ENCODE results near the gene STARD13. TPM values are rescaled to one million over a fixed set of nuclear protein-coding genes. Genes with fewer than 3 reads are reported as not detected.

STARD13 gene
- total RNA-seq, 2 experiments from 2014 or later, result 0.57 TPM; not detected in 1

DNA sequence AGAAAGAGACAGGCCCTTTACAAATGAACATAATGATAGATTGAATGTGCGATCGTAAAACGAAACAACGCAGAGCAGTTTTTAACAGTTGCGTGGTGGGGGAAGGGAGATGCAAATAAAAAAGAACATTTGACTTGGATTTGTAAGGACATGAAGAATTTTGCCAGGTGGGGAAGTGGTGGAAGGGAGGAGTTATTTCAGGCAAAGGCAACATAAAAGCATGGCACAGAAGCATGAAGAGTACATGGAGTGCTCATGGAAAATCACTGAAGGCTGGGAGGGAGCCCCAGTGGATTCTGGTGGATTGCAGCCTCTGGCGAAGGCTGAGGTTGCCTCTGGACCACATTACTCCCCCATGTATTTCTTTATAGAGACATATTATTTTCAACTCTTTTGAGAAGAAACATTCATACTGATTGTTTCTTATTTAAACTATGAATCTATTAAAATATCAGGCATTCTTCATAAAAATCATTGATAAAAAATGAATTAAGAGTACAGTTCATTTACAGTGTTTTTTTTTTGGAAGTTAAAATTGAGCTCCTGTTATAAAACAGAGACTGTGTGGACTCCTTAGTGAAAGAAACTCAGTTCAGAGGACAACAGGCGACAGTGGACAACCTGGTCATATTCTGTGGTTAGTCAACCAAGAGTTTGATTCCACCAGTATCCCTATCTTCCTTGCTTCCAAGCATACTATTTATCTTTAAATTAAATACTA, 57.5 kb downstream of the STARD13 start:
- Histone ChIP-seq H4K20me1 (ENCODE audit: insufficient read depth, low read length) (no peaks in the 10 kb centered on the region), H3K79me2 (ENCODE audit: insufficient read depth, low read depth, low read length) (no peaks in the 10 kb centered on the region), H2AFZ (ENCODE audit: low read length) (no peak overlapping the region), H3K4me1 (ENCODE audit: insufficient read depth, low read length, poor library complexity, severe bottlenecking) (no peaks in the 10 kb centered on the region), H3K36me3 (ENCODE audit: insufficient read depth, low read length) (no peaks in the 10 kb centered on the region), H3K9me2 (ENCODE audit: insufficient read depth, low read length) (no peaks in the 10 kb centered on the region), H3K9me3 (ENCODE audit: low read length) (no peaks in the 10 kb centered on the region), H3K4me3 (ENCODE audit: low read depth, low read length, poor library complexity, severe bottlenecking) (no peak overlapping the region), H3K27ac (ENCODE audit: low read depth, low read length, poor library complexity, severe bottlenecking) (no peak overlapping the region), H3K4me2 (ENCODE audit: low read length) (no peak overlapping the region)
- BruUV-seq (replicated peaks), result no TSS peak
- TF ChIP-seq EZH2phosphoT487 (IDR thresholded peaks at IDR 0.05; ENCODE audit: borderline replicate concordance, low read depth, low read length), result no peak
- TF ChIP-seq, protein P1, sequence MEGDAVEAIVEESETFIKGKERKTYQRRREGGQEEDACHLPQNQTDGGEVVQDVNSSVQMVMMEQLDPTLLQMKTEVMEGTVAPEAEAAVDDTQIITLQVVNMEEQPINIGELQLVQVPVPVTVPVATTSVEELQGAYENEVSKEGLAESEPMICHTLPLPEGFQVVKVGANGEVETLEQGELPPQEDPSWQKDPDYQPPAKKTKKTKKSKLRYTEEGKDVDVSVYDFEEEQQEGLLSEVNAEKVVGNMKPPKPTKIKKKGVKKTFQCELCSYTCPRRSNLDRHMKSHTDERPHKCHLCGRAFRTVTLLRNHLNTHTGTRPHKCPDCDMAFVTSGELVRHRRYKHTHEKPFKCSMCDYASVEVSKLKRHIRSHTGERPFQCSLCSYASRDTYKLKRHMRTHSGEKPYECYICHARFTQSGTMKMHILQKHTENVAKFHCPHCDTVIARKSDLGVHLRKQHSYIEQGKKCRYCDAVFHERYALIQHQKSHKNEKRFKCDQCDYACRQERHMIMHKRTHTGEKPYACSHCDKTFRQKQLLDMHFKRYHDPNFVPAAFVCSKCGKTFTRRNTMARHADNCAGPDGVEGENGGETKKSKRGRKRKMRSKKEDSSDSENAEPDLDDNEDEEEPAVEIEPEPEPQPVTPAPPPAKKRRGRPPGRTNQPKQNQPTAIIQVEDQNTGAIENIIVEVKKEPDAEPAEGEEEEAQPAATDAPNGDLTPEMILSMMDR (conservative IDR thresholded peaks at IDR 0.05; ENCODE audit: low read length), result no peak
- ChIA-PET CTCF (ENCODE audit: unreplicated experiment) (no interaction called here), POLR2A (interaction anchor here (0.6 to 1.1 kb wide), 4 partner anchors 13 to 562 kb away, joined by 3 to 4 read pairs (median 3); no protein-coding TSS in a partner anchor)
- intact Hi-C loops (cut with micrococcal nuclease; ENCODE audit: unreplicated experiment), result loop anchor here (1.0 kb wide), 2 partner anchors 314 to 496 kb away; no protein-coding TSS in a partner anchor
- no peak for DNase-seq (ENCODE audit: low spot score)

DNA sequence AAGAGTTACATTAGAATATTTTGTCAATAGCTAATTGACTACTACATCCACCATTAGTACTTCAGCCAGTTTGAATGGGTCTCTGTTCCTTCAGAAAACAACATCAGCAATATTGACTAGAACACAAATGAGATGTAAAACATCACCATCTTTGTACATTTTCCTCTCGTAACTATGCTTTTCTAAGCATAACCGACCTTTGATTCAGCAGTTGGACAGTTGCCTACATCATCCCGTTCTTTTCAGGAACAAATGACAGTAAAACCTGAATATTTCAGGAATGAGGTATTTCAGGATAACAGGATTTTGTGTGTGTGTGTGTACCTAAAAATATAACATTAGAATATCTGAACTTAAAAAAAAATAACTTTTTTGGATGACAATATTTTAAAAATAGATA, 60.9 kb downstream of the STARD13 start:
- no peaks in the 10 kb centered on the region for H3K4me1 ChIP-seq (ENCODE audit: insufficient read depth, low read length, poor library complexity, severe bottlenecking)
- ChIA-PET POLR2A (no interaction called here), CTCF (ENCODE audit: unreplicated experiment) (no interaction called here)
- no peaks in the 10 kb centered on the region for H3K36me3 ChIP-seq (ENCODE audit: insufficient read depth, low read length)
- DNase-seq (ENCODE audit: low spot score), result no peak
- no peak overlapping the region for H3K4me3 ChIP-seq (ENCODE audit: low read depth, low read length, poor library complexity, severe bottlenecking)
- no TSS peak for BruUV-seq (replicated peaks)
- no peaks in the 10 kb centered on the region for H3K9me3 ChIP-seq (ENCODE audit: low read length)
- TF ChIP-seq, protein P1 (conservative IDR thresholded peaks at IDR 0.05; ENCODE audit: low read length), result no peak
- TF ChIP-seq EZH2phosphoT487 (IDR thresholded peaks at IDR 0.05; ENCODE audit: borderline replicate concordance, low read depth, low read length), result no peak
- intact Hi-C loops (cut with micrococcal nuclease; ENCODE audit: unreplicated experiment), result no loop called here
- H3K27ac ChIP-seq (ENCODE audit: low read depth, low read length, poor library complexity, severe bottlenecking), result no peak overlapping the region
- H2AFZ ChIP-seq (ENCODE audit: low read length), result no peak overlapping the region
- no peaks in the 10 kb centered on the region for H3K79me2 ChIP-seq (ENCODE audit: insufficient read depth, low read depth, low read length)
- H3K4me2 ChIP-seq (ENCODE audit: low read length), result no peak overlapping the region
- H3K9me2 ChIP-seq (ENCODE audit: insufficient read depth, low read length), result no peaks in the 10 kb centered on the region
- H4K20me1 ChIP-seq (ENCODE audit: insufficient read depth, low read length), result no peaks in the 10 kb centered on the region

DNA sequence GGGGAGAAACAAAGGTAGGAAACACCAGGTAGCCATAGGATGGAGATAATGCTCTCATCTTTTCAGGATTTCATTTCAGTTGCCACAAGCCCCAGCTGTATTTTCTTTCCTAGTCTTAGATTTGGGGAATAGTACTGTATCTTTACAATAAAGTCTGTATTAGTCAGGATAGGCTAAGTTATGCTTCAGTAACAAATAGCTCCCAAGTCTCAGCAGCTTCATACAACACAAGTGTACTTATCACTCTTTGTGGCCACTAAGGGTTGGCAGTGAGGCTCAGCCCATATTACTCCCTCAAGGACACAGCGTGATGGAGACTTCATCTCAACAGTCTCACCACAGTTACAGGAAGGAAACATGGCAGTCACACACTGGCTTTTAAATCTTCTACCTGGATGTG, 61.4 kb downstream of the STARD13 start:
- Histone ChIP-seq H3K9me2 (ENCODE audit: insufficient read depth, low read length) (no peaks in the 10 kb centered on the region), H3K4me3 (ENCODE audit: low read depth, low read length, poor library complexity, severe bottlenecking) (no peak overlapping the region), H2AFZ (ENCODE audit: low read length) (no peak overlapping the region), H3K27ac (ENCODE audit: low read depth, low read length, poor library complexity, severe bottlenecking) (no peak overlapping the region), H4K20me1 (ENCODE audit: insufficient read depth, low read length) (no peaks in the 10 kb centered on the region), H3K4me2 (ENCODE audit: low read length) (no peak overlapping the region), H3K36me3 (ENCODE audit: insufficient read depth, low read length) (no peaks in the 10 kb centered on the region), H3K79me2 (ENCODE audit: insufficient read depth, low read depth, low read length) (no peaks in the 10 kb centered on the region), H3K4me1 (ENCODE audit: insufficient read depth, low read length, poor library complexity, severe bottlenecking) (no peaks in the 10 kb centered on the region), H3K9me3 (ENCODE audit: low read length) (no peaks in the 10 kb centered on the region)
- intact Hi-C loops (cut with micrococcal nuclease; ENCODE audit: unreplicated experiment), result no loop called here
- BruUV-seq (replicated peaks), result no TSS peak
- ChIA-PET POLR2A (no interaction called here), CTCF (ENCODE audit: unreplicated experiment) (no interaction called here)
- no peak for DNase-seq (ENCODE audit: low spot score)
- no peak for TF ChIP-seq EZH2phosphoT487 (IDR thresholded peaks at IDR 0.05; ENCODE audit: borderline replicate concordance, low read depth, low read length)
- TF ChIP-seq, protein P1 (conservative IDR thresholded peaks at IDR 0.05; ENCODE audit: low read length), result no peak

Measured in OCI-LY7 (cell line).